ENCODE data around the gene DYRK2. TPM values are rescaled to one million over a fixed set of nuclear protein-coding genes. Genes with fewer than 3 reads are reported as not detected.

The DYRK2 gene
- total RNA-seq, 4 donors from 2014 or later = 68.5 to 89.1 (median 80.6) TPM

- no peak for DNase-seq
- H3K27ac ChIP-seq = no peak overlapping the region
- TF ChIP-seq POLR2A (IDR thresholded peaks at IDR 0.05) = no peak
- TF ChIP-seq CTCF (IDR thresholded peaks at IDR 0.05) = no peak
- H3K9me3 ChIP-seq = no peaks in the 10 kb centered on the region
- H3K36me3 ChIP-seq = no peaks in the 10 kb centered on the region
- H3K4me1 ChIP-seq = no peaks in the 10 kb centered on the region
- no peak overlapping the region for H3K4me3 ChIP-seq
- H3K27me3 ChIP-seq = no peaks in the 10 kb centered on the region
Observed at GRCh38 chr12:67645601-67646000, 2.9 kb upstream of the DYRK2 start.

- peaks cover 0 to 8% (median 0%) of the 10 kb centered on the region in 4 donors for H3K4me1 ChIP-seq
- H3K36me3 ChIP-seq = no peaks in the 10 kb centered on the region
- no peak for DNase-seq
- H3K9me3 ChIP-seq = no peaks in the 10 kb centered on the region
- no peaks in the 10 kb centered on the region for H3K27me3 ChIP-seq
- peak overlapping the region in 3 of 4 donors; percentile 96 to 98 (median 97) for H3K27ac ChIP-seq
- no peak for TF ChIP-seq POLR2A (IDR thresholded peaks at IDR 0.05)
- TF ChIP-seq CTCF (IDR thresholded peaks at IDR 0.05) = no peak
- no peak overlapping the region for H3K4me3 ChIP-seq
Observed at GRCh38 chr12:67646775-67647174, 1.8 kb upstream of the DYRK2 start.

GRCh38 chr12:67647181-67647798 is 1.3 kb upstream of the DYRK2 start:
- H3K4me3 ChIP-seq = peak overlapping the region; percentile 95 to 100 (median 98)
- TF ChIP-seq CTCF (IDR thresholded peaks at IDR 0.05) (no peak), POLR2A (IDR thresholded peaks at IDR 0.05) (peak in 1 of 2 donors; percentile 67)
- peak in 2 of 3 donors; percentile 85 for DNase-seq

GRCh38 chr12:67647799-67648520 is 585 bp upstream of the DYRK2 start:
- TF ChIP-seq POLR2A (IDR thresholded peaks at IDR 0.05) (peak; percentile 49 to 58), CTCF (IDR thresholded peaks at IDR 0.05) (peak in 4 of 6 experiments; percentile 20 to 79 (median 72))
- no peaks in the 10 kb centered on the region for H3K27me3 ChIP-seq
- no peaks in the 10 kb centered on the region for H3K36me3 ChIP-seq
- H3K9me3 ChIP-seq = no peaks in the 10 kb centered on the region
- peak overlapping the region; percentile 95 to 100 (median 98) for H3K4me3 ChIP-seq
- peaks cover 0 to 14% (median 0%) of the 10 kb centered on the region in 4 donors for H3K4me1 ChIP-seq
- peak overlapping the region; percentile 96 to 99 (median 98) for H3K27ac ChIP-seq
- DNase-seq = peak; percentile 71 to 90 (median 88)

More at GRCh38 chr12:67647181-67647798, 1.3 kb upstream of the DYRK2 start:
- H3K36me3 ChIP-seq = no peaks in the 10 kb centered on the region
- H3K27ac ChIP-seq = peak overlapping the region; percentile 96 to 99 (median 98)
- H3K27me3 ChIP-seq = no peaks in the 10 kb centered on the region
- peaks cover 0 to 10% (median 0%) of the 10 kb centered on the region in 4 donors for H3K4me1 ChIP-seq
- no peaks in the 10 kb centered on the region for H3K9me3 ChIP-seq

GRCh38 chr12:67649261-67649569 is 670 bp downstream of the DYRK2 start:
- no peaks in the 10 kb centered on the region for H3K27me3 ChIP-seq
- no peak for DNase-seq
- no peaks in the 10 kb centered on the region for H3K9me3 ChIP-seq
- peaks cover 0 to 21% (median 0%) of the 10 kb centered on the region in 4 donors for H3K4me1 ChIP-seq
- TF ChIP-seq CTCF (IDR thresholded peaks at IDR 0.05) (no peak), POLR2A (IDR thresholded peaks at IDR 0.05) (no peak)
- peak overlapping the region; percentile 96 to 99 (median 98) for H3K27ac ChIP-seq
- H3K36me3 ChIP-seq = no peaks in the 10 kb centered on the region
- peak overlapping the region; percentile 95 to 100 (median 98) for H3K4me3 ChIP-seq
